Measurements from ENCODE around the gene PRKD3. TPM values are rescaled to one million over a fixed set of nuclear protein-coding genes. Genes with fewer than 3 reads are reported as not detected.

Gene PRKD3
- total and polyA plus RNA-seq, 2 of the 13 experiments (the other 11 are each of a cell fraction or from before 2014, with no cell fraction given), result 11.6 to 38.4 TPM

DNA sequence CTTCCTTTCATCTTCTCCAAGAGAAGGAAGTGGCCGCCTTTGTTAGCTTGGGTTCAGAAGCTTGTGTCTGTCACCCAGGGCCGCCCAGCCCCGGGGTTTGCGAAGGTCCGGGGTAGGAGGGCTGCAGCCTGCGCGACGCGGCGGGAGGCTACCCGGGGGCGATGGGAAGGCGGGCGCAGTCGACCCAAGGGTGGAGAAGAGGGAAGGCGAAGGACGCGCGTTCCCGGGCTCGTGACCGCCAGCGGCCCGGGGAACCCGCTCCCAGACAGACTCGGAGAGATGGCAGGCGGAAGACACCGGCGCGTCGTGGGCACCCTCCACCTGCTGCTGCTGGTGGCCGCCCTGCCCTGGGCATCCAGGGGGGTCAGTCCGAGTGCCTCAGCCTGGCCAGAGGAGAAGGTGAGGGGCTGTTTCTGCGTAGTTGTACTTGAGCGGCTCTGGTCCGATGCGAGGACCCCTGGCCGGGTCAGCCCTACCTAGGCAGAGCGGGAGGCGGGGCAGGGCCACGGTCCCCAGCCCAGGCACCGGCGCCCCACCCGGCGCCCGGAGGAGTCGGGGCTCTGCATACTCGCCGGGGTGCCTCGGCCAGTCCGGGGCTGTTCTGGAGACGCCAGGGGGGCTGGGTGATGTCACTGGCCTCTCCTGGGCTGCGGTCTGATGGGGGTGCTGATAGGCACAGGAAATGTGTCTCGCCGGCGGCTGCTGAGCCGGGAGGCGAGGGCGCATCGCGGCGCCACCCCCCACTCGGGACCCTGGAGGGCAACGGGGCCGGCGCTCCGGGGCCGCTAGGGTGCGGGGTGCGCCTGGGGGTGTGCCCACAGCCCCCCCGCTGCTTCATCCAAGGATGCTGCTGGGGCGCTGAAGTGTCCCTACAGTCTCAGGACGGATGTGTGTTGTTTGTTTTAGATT, 20.1 kb upstream of the PRKD3 start, which contains the start of gene QPCT (continued):
- TF ChIP-seq, protein P1, sequence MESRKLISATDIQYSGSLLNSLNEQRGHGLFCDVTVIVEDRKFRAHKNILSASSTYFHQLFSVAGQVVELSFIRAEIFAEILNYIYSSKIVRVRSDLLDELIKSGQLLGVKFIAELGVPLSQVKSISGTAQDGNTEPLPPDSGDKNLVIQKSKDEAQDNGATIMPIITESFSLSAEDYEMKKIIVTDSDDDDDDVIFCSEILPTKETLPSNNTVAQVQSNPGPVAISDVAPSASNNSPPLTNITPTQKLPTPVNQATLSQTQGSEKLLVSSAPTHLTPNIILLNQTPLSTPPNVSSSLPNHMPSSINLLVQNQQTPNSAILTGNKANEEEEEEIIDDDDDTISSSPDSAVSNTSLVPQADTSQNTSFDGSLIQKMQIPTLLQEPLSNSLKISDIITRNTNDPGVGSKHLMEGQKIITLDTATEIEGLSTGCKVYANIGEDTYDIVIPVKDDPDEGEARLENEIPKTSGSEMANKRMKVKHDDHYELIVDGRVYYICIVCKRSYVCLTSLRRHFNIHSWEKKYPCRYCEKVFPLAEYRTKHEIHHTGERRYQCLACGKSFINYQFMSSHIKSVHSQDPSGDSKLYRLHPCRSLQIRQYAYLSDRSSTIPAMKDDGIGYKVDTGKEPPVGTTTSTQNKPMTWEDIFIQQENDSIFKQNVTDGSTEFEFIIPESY (CRISPR knock-in tag; IDR thresholded peaks at IDR 0.05), result peak; percentile 25; the same call in 1 of the 2 replicates
- TF ChIP-seq DPF2 (CRISPR knock-in tag; IDR thresholded peaks at IDR 0.05; ENCODE audit: borderline replicate concordance, low read depth) (no peak), SIX1 (CRISPR knock-in tag; IDR thresholded peaks at IDR 0.05; ENCODE audit: borderline replicate concordance) (no peak), SMAD9 (CRISPR knock-in tag; IDR thresholded peaks at IDR 0.05) (no peak), CAMTA2 (CRISPR knock-in tag; IDR thresholded peaks at IDR 0.05; ENCODE audit: borderline replicate concordance) (no peak), RBM39 (IDR thresholded peaks at IDR 0.05; ENCODE audit: low read depth, low read length, poor library complexity, severe bottlenecking) (no peak), ATF7-NPFF (CRISPR knock-in tag; IDR thresholded peaks at IDR 0.05; ENCODE audit: low read depth) (peak; percentile 74; the same call in 1 of the 2 replicates), ZNF124 (CRISPR knock-in tag; IDR thresholded peaks at IDR 0.05) (0 out of 2 replicates have a peak, but pooled peaks have one; percentile 29), GPN1 (CRISPR knock-in tag; IDR thresholded peaks at IDR 0.05; ENCODE audit: borderline replicate concordance) (no peak), NKX3-1 (CRISPR knock-in tag; IDR thresholded peaks at IDR 0.05) (no peak), MIER3 (CRISPR knock-in tag; IDR thresholded peaks at IDR 0.05; ENCODE audit: borderline replicate concordance) (no peak), PTBP1 (IDR thresholded peaks at IDR 0.05; ENCODE audit: low read depth, low read length, poor library complexity, severe bottlenecking) (no peak), NFIC (IDR thresholded peaks at IDR 0.05; ENCODE audit: low read length) (no peak), ZNF33B (CRISPR knock-in tag; IDR thresholded peaks at IDR 0.05) (no peak), THYN1 (CRISPR knock-in tag; IDR thresholded peaks at IDR 0.05; ENCODE audit: borderline replicate concordance, low read depth) (no peak), ZNF263 (CRISPR knock-in tag; IDR thresholded peaks at IDR 0.05) (no peak), ZNF253 (CRISPR knock-in tag; IDR thresholded peaks at IDR 0.05; ENCODE audit: borderline replicate concordance) (no peak), ZFX (CRISPR knock-in tag; IDR thresholded peaks at IDR 0.05; ENCODE audit: low read depth) (no peak), BHLHE40 (IDR thresholded peaks at IDR 0.05; ENCODE audit: low read length) (no peak), AHR (CRISPR knock-in tag; IDR thresholded peaks at IDR 0.05) (0 out of 2 replicates have a peak, but pooled peaks have one; percentile 45), KLF9 (CRISPR knock-in tag; IDR thresholded peaks at IDR 0.05; ENCODE audit: low read depth) (no peak), ATRX (CRISPR knock-in tag; IDR thresholded peaks at IDR 0.05; ENCODE audit: borderline replicate concordance) (no peak), SOX5 (CRISPR knock-in tag; IDR thresholded peaks at IDR 0.05; ENCODE audit: borderline replicate concordance) (no peak), XRCC5 (optimal IDR thresholded peaks at IDR 0.05; ENCODE audit: low read length) (peak; percentile 27), CBX2 (IDR thresholded peaks at IDR 0.05; ENCODE audit: low read depth, low read length) (no peak), CBX2 (CRISPR knock-in tag; IDR thresholded peaks at IDR 0.05; ENCODE audit: low read depth) (peak; percentile 72; the same call in 1 of the 2 replicates)
- TF ChIP-seq, protein P2, sequence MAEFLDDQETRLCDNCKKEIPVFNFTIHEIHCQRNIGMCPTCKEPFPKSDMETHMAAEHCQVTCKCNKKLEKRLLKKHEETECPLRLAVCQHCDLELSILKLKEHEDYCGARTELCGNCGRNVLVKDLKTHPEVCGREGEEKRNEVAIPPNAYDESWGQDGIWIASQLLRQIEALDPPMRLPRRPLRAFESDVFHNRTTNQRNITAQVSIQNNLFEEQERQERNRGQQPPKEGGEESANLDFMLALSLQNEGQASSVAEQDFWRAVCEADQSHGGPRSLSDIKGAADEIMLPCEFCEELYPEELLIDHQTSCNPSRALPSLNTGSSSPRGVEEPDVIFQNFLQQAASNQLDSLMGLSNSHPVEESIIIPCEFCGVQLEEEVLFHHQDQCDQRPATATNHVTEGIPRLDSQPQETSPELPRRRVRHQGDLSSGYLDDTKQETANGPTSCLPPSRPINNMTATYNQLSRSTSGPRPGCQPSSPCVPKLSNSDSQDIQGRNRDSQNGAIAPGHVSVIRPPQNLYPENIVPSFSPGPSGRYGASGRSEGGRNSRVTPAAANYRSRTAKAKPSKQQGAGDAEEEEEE (CRISPR knock-in tag; IDR thresholded peaks at IDR 0.05; ENCODE audit: borderline replicate concordance), result no peak
